ENCODE measurements around the gene PPIP5K1. TPM values are rescaled to one million over a fixed set of nuclear protein-coding genes. Genes with fewer than 3 reads are reported as not detected.
A peak's percentile ranks its signal among the peaks of the same experiment; 100 is the strongest.

PPIP5K1 gene
- total and polyA plus RNA-seq, 10 donors, result 4.5 to 62.0 (median 36.3) TPM

- intact Hi-C loops (cut with DNase I; ENCODE audit: low total_unique reads), result no loop called here
- peak within 1 kb of the TSS in 6 of 8 donors; percentile 2 to 56 (median 26) for H3K4me3 ChIP-seq
- peaks cover 0 to 55% (median 21%) of the 10 kb centered on the region in 7 donors for H3K27me3 ChIP-seq (replicated peaks in 1 of 7)
- peak within 1 kb of the TSS in 4 of 8 donors; percentile 24 to 47 (median 37) for H3K27ac ChIP-seq
- 1 to 9% (median 5%) methylated on average over 9 to 15 of the region's 15 CpGs for WGBS, 5 donors
- DNase-seq, result no peak
- H3K9me3 ChIP-seq, result no peaks in the 10 kb centered on the region
- TF ChIP-seq POLR2AphosphoS5 (IDR thresholded peaks at IDR 0.05), result no peak
- TF ChIP-seq, protein P1, sequence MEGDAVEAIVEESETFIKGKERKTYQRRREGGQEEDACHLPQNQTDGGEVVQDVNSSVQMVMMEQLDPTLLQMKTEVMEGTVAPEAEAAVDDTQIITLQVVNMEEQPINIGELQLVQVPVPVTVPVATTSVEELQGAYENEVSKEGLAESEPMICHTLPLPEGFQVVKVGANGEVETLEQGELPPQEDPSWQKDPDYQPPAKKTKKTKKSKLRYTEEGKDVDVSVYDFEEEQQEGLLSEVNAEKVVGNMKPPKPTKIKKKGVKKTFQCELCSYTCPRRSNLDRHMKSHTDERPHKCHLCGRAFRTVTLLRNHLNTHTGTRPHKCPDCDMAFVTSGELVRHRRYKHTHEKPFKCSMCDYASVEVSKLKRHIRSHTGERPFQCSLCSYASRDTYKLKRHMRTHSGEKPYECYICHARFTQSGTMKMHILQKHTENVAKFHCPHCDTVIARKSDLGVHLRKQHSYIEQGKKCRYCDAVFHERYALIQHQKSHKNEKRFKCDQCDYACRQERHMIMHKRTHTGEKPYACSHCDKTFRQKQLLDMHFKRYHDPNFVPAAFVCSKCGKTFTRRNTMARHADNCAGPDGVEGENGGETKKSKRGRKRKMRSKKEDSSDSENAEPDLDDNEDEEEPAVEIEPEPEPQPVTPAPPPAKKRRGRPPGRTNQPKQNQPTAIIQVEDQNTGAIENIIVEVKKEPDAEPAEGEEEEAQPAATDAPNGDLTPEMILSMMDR (IDR thresholded peaks at IDR 0.05 in 8 of 11, conservative IDR thresholded peaks at IDR 0.05 in 3 of 11), result no peak
- TF ChIP-seq POLR2A (IDR thresholded peaks at IDR 0.05), result no peak
- H3K4me1 ChIP-seq, result peaks cover 0 to 33% (median 17%) of the 10 kb centered on the region in 6 donors
- peaks cover 0 to 12% (median 0%) of the 10 kb centered on the region in 6 donors for H3K36me3 ChIP-seq
Measured at GRCh38 chr15:43517354-43518196, 72.4 kb downstream of the PPIP5K1 start, which contains the start of gene MAP1A. Gene MAP1A (plus strand): TSS chr15:43517608. CDS start chr15:43521474, 3,866 bp downstream.

DNA sequence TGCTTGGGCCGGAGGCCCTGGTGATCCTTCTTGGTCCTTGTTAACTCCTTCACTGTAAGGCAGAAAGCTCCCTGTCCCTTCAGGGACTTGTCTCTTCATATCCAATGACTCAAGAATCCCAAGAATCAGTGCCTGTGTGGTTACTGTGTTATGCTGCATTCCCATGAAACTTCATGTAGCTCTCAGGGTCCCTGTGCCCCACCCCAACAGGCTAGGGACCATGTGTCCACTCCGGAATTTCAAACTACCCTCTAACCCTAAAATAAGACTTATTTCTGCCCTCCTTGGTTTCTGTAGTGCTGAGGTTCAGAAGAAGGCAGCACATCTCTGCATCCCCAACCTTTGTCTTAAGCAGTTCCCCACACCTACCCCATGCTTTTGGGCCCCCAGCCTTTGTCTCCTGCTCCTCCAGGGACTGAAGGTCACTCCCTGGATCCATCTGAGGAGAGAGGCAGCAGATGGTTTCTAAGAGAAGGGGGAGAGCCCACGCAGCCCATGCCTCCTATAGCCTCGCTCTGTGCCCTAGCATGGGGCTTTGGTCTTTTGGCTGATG lies 73.1 kb downstream of the PPIP5K1 start:
- intact Hi-C loops (cut with DNase I; ENCODE audit: low total_unique reads), result no loop called here
- Histone ChIP-seq H3K36me3 (peaks cover 0 to 10% (median 0%) of the 10 kb centered on the region in 6 donors), H3K27me3 (replicated peaks in 1 of 7) (peaks cover 0 to 53% (median 21%) of the 10 kb centered on the region in 7 donors), H3K9me3 (no peaks in the 10 kb centered on the region), H3K4me1 (peaks cover 0 to 33% (median 17%) of the 10 kb centered on the region in 6 donors), H3K4me3 (peak overlapping the region in 3 of 8 donors; percentile 29 to 56 (median 34)), H3K27ac (peak overlapping the region in 4 of 8 donors; percentile 24 to 47 (median 28))
- DNase-seq, result no peak
- 45 to 56% (median 50%) methylated on average over 4 of the region's 4 CpGs for WGBS, 5 donors
- TF ChIP-seq POLR2A (IDR thresholded peaks at IDR 0.05), result no peak
- no peak for TF ChIP-seq POLR2AphosphoS5 (IDR thresholded peaks at IDR 0.05)
- TF ChIP-seq, protein P1 (IDR thresholded peaks at IDR 0.05 in 8 of 11, conservative IDR thresholded peaks at IDR 0.05 in 3 of 11), result no peak

DNA sequence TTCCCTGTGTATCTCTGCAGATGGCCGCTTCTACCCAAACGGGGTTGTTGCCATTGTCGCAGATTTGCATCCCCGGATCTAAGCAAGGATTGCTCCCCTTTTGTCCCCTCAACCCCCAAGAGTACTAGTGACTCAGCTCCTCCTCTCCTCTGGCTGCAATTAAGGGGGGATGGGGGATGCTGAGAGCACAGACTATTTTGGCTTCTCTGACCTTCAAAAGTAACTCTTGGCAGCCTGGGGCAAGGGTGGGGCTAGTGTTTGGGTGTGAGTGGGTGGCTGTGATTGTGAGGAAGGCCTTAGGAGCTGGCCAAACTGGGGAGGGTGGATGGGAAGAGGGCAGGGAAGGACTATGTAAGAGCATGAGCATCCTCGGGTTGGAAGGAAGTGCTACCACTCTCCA lies 73.8 kb downstream of the PPIP5K1 start:
- Histone ChIP-seq H3K27me3 (replicated peaks in 1 of 7) (peaks cover 0 to 53% (median 21%) of the 10 kb centered on the region in 7 donors), H3K27ac (no peak overlapping the region), H3K4me3 (no peak overlapping the region), H3K4me1 (peaks cover 2 to 38% (median 22%) of the 10 kb centered on the region in 6 donors), H3K36me3 (peaks cover 0 to 3% (median 0%) of the 10 kb centered on the region in 6 donors), H3K9me3 (no peaks in the 10 kb centered on the region)
- DNase-seq, result no peak
- intact Hi-C loops (cut with DNase I; ENCODE audit: low total_unique reads), result no loop called here
- TF ChIP-seq POLR2A (IDR thresholded peaks at IDR 0.05), result no peak
- no peak for TF ChIP-seq POLR2AphosphoS5 (IDR thresholded peaks at IDR 0.05)
- WGBS, 5 donors, result 42 to 58% (median 52%) methylated on average over 5 of the region's 5 CpGs

DNA sequence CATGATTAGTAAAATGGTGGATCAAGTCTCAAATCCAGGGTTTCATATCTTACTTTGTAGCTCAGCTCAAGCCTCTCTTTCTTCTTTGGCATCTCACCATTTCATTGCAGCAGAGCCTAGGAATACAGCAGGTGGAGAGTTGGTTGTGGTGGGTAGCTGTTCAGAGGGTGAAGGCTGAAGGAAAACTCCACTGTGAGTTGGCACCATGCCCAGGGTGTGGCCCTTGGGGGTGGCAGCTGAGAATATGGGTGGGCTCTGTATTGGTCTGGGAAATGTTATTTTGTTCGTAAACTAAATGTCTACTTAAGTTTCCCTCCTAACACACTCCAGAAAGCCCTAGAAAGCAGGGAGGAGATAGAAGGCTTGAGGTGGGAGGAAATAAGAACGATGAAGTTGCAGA lies 74.3 kb downstream of the PPIP5K1 start:
- intact Hi-C loops (cut with DNase I; ENCODE audit: low total_unique reads), result no loop called here
- WGBS, 5 donors, result 39 to 42% (median 41%) methylated on average over 2 of the region's 2 CpGs
- Histone ChIP-seq H3K27me3 (replicated peaks in 1 of 7) (peaks cover 0 to 49% (median 21%) of the 10 kb centered on the region in 7 donors), H3K4me1 (peaks cover 4 to 42% (median 26%) of the 10 kb centered on the region in 6 donors), H3K27ac (no peak overlapping the region), H3K4me3 (no peak overlapping the region), H3K36me3 (no peaks in the 10 kb centered on the region), H3K9me3 (no peaks in the 10 kb centered on the region)
- DNase-seq, result no peak
- TF ChIP-seq POLR2AphosphoS5 (IDR thresholded peaks at IDR 0.05), result no peak

Data from spleen (tissue), 11 donors.